ENCODE data around the gene PLCG1.
"Not testable (repeated sequence)": the region's sequence is repeated elsewhere in the genome, so short reads cannot be mapped to it uniquely, and the experiment has no call there.

Gene PLCG1

DNA sequence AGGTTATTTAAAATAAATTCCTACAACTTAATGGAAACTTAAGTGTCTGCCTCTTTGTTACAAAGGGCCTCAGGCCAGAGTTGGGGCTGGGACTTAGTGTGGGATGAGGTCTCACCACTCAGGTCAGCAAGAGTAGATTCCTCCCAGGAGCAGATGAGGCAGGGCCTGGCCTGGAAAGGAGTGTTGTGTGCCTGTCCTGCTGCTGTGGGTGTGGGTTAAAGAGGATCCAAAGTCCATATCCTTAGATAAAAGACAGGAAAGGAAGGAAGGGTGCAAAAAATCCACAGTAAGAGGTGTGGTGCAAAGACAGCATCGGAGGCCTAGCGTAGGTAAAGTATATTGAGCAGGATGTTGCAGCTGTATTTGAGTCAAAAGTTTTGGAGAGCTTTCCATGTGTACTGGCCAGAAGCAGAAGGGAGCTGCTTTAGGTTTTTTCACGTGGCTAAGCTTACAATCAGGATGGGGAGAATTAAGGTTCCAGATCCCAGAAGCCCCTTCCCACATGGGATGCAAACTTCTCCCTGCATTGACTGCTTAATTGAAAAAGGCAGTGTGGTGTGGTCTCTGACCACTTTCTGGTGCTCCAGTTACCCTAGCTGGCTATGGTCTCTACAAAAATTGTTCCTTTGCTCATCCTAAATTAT is 12.8 kb upstream of the PLCG1 start:
- no peak for DNase-seq

DNA sequence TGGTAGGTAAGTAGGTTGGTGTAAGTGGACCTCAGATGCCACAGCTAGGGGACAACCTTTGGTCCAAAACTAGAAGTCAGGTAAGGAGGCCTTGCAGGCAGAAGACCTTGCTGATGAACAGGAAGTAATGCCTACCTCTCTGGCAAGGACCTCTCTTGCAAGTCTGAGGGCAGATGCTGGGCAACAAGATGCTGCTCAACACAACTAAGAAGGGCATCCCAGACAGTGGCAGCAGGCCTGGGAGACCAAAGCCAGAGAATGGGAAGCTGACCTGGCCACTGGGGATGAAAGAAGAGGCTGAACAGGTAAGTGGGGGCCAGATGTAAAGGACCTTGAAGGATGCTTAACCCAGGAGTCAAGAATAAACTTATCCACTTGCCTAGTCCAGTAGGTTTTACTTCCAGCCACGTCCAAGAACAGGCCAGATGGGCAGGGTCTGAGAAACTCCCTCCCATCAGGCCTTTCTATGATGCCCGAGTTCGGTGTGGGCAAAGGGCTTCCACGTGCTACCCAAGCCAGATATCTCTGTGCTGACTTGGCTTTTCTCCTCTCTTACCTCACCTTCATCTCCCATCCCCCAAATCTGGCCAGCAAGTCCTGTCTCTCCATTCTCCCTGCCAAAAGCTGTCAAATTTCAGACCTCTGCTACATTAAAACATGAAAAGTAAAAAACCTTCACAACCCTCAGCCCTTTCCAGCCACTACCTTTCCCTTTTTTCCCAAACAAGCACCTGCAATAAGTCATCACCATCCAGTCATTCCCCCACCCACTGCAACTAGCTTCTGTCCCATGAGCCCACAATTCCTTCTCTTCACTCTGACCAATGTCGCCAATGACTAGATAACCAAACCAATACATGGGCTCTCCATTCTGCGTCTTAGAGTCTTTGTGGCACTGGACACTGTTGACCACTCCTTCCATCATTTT is 11.5 kb upstream of the PLCG1 start:
- DNase-seq: no peak

DNA sequence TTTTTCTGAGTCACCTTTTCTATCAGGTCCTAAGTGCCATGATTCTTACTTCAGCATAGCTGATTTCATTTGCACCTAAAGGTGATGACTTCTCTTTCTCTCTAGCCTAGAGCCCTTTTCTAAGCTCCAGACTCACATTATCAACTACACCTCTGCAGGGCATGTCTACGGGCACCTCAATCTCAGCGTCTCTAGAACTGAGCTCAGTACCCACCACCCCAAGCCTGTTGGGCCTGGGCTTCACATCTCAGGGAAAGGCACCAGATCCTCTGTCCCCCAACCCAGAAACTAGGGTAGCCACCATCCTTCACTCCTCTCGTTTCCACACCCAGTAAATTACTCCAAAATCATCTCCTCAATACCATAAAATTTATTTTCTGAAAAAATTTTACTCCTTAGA is 10.6 kb upstream of the PLCG1 start:
- no peak for DNase-seq

DNA sequence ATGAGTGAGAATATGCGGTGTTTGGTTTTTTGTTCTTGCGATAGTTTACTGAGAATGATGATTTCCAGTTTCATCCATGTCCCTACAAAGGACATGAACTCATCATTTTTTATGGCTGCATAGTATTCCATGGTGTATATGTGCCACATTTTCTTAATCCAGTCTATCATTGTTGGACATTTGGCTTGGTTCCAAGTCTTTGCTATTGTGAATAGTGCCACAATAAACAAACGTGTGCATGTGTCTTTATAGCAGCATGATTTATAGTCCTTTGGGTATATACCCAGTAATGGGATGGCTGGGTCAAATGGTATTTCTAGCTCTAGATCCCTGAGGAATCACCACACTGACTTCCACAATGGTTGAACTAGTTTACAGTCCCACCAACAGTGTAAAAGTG is 9.0 kb upstream of the PLCG1 start:
- not testable (repeated sequence) for DNase-seq

DNA sequence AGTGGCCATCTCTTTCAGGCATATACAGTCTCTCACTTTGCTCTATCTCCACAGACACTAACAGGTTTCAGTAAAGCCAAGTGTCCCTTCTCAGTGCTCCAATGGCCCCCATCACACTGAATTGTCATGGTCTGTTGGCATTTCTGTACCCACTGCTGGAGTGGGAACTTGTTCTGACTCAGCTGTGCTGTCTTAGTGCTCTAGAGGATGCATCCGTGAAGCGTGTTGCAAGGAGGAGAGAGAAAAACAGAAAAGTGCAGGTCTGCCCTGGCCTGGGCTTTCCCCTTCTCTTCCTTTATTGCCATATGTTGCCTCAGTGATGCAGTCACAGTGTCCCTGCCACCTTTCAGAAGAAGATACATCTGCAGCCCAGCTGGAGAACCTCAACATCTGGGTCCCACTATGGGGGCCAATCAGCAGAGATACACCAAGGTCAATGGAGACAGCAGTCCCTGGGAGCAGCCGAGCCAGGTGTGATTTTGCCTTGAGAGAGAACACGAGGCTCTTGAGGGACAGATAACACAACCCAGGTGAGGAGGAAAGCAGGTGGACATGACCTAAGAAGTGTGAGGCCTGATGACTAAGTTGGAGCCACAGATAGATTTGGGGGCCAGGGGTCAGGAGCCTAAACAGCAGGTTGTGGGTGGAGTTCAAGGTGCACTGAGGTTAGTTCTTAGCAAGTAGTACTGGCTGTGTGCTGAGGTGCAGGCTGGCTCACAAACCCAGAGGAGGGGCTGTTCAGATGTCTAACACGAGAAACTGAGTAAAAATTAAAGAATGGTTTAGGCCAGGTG is 5.6 kb upstream of the PLCG1 start:
- DNase-seq: no peak

DNA sequence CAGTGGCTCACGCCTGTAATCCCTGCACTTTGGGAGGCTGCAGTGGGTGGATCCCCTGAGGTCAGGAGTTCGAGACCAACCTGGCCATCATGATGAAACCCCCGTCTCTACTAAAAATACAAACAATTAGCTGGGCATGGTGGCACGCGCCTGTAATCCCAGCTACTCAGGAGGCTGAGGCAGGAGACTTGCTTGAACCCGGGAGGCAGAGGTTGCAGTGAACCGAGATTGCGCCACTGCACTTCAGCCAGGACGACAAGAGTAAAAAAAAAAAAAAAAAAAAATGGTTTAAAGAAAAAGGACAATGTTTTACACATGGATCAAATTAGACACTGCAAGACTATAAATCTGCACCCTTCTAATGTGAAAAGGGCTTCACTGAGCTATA is 5.0 kb upstream of the PLCG1 start:
- DNase-seq: not testable (repeated sequence)

DNA sequence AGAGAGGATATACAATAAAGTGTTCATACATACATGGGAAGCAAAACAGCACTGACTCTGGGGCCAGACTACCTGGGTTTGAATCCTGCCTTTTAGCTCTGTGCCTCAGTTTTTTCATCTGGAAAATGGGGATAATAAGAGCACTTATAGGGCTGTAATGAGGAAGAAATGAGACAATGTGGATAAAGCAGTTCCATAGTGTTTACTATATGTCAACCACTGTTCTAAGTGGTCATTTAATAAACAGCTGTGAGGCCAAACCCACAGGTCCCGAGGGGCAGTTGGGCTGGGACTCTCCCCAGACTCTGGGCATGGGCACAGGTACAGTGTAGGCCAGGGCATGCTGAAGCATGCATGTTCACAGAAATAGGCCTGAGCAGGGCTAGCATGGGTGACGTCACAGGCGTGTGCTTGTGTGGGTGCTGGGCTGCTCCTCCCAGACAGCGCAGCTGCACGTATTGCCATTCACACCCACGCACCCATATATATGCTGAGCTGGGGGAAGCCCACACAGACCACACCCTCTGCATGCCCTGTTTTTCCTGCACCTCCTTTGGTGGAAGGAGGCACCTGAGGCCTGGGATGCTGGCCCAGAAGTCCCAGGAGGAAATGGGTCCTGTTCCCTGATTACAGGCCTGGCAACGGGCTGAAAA is 3.5 kb upstream of the PLCG1 start:
- peak in 21 of 58 donors; percentile 7 to 67 (median 31) for DNase-seq

DNA sequence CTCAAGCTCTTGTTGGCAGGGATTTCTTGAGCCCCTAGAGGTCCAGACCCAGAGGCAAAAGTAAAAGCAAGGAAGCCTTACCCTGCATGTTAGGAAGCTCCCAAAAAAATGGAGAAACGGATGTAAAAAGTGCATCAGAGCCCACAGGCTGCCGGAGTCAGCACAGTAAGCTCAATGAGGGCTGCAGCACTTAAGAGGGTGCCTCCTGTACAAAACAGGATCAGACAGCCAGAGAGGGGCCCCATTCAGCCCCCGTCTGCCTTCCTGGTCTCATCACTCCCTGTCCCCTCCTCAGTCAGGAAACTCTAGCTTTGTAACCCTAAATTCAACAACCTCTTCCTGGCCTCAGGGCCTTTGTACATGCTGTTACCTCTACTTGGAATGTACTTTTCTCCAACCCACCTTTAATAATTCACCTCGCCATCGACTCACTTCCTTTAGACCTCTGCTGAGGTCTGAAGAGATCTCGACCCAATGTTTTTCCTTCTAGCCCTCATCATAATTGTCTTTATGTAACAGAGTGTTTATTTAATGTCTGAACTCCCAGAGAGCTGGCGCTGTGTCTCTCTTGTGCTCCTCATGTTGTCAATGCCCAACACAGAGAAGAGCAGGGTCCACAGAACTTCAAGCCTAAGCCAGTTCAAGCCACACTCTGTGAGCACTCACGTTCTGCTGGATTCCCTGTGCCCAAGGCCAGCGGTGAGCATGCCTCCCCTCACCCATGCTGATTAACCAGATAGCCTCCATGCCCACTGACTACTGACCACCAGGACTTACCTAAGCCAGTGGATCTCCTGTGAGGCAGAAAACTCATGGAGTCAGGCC is 2.8 kb upstream of the PLCG1 start:
- no peak for DNase-seq

DNA sequence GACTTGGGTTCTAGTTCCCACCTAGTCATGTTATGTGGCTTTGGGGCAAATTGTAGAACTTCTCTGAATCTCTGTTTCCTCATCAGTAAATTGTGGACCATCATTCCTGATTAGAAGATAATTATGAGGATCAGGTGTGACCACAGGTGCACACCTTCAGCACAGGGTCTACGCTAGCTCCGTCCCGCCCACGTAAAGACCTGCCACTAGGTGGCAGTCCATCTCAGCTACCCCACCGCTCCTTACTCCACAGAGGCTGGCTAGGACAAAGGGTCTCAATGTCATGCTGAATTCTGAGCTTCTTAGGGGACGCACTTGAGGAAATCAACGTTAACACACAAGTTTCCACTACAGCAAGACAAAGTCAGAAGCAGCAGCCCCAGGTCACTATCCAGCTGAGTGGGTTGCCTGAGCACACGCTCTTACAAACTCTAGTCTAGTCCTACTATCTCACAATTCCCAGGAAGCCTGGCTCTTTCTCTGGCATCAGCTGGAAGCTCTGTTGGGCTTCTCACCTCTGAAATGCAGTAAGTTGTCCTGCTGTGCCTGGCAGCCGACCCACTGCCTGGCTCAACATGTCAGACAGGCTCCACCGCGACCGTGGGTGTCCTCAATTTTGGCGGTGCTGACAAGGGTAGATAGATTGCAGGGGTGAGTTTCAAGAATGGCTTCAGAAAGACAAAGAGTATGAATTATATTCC is 2.0 kb upstream of the PLCG1 start:
- peak in 6 of 58 donors; percentile 14 to 36 (median 20) for DNase-seq

DNA sequence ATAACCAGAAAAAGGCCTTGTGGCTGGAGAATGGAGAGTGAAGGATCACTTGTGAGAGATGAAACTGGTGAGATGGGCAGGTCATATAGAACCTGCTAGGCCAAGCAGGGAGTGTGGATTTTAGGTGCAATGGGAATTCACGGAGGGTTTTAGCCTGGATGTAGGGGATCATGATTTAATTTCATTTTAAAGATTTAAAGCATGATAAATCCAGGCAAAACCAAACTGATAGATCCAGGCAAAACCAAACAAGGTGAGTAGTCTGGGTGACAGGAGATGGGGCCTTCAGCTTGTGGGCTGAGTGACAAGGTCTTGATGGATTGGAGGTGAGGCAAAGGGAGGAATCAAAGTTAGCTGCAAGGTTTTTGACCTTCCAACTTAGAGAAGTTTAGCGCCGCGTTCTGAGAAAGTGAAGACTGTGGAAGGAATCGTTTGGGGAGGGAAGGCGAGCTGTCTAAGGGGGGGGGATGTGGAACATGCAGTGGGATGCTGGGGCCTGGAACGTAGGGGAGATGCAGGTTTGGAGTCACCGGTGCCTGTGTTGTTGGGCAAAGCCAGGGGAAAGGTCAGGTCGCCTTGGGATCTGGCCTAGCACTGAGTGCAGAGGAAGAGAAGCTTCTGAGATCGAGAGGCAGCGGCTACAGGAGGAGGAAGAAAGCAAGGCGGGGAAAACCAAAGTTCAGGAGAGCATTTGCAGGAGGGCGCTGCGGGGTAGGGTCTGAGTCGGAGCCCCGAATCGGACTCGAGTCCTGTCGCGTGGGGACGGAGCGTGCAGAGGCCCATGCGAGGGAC is 1.3 kb upstream of the PLCG1 start:
- no peak for DNase-seq

DNA sequence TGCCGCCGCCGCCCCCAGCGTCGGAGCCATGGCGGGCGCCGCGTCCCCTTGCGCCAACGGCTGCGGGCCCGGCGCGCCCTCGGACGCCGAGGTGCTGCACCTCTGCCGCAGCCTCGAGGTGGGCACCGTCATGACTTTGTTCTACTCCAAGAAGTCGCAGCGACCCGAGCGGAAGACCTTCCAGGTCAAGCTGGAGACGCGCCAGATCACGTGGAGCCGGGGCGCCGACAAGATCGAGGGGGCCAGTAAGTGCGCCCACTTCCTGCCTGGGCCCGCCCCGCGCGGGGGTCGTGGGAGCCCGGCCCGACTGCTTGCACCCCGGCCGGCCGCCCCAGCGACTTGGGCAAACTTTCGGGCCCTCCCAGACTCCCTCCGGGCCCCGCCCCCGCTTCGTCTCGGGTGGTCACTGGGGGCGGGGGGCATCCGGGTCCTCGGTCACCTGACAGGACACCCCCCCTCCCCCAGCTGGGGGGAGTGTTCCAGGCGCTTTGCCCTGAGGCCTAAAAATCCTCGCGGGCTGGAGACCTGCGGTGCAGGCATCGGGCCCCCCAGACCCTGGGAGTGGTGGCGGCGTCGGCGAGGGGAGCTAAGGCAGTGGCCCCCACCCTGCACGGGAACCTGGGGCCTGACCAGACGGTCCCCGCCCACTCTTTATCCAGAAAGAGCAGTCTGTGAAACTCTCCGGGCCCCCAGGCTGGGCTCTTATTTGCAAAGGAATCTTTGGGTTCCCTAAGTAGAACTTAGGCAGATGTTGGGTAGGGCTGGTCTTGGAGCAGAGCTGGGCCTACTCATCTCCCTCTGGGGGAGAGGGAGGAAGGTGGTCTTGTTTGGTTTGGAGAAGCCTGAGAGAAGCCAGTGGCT is 501 bp downstream of the PLCG1 start:
- DNase-seq: peak in 46 of 58 donors; percentile 15 to 81 (median 64)

DNA sequence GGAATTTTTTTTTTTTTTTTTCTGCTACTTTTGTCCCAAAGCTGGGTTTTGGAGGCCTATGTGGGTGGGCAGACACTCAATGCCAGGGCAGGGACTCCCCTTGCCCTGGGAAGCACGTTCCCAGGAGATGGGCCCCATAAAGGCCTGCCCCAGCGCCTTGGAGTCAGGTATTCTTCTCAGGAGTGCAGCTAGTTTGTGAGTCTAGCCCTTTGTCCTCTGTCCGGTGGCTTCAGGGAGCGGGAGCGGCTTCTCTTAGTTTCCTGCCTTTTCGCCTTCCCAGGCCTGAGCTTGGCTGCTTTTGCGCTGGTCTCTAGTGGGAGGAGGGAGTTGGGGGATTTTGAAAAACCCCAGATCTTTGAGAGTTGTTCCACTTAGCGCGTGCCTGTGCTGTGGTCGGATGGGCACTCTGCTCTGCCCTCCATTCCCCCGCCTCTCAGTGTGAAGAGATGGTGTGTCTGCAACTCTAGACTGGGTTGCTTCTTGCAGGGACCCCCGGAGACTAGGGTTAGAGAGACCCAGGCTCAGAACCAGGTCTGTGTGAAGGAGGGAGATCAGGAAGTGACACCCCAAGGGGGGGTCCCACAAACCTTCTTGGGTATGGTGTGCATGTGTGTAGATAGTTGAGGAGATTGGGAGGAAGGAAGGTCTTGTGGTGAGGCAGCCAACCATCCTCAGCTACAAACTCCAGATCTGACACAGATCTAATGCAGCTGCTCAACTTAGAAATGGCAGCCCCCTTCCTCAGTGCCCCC is 1.3 kb downstream of the PLCG1 start:
- no peak for DNase-seq

DNA sequence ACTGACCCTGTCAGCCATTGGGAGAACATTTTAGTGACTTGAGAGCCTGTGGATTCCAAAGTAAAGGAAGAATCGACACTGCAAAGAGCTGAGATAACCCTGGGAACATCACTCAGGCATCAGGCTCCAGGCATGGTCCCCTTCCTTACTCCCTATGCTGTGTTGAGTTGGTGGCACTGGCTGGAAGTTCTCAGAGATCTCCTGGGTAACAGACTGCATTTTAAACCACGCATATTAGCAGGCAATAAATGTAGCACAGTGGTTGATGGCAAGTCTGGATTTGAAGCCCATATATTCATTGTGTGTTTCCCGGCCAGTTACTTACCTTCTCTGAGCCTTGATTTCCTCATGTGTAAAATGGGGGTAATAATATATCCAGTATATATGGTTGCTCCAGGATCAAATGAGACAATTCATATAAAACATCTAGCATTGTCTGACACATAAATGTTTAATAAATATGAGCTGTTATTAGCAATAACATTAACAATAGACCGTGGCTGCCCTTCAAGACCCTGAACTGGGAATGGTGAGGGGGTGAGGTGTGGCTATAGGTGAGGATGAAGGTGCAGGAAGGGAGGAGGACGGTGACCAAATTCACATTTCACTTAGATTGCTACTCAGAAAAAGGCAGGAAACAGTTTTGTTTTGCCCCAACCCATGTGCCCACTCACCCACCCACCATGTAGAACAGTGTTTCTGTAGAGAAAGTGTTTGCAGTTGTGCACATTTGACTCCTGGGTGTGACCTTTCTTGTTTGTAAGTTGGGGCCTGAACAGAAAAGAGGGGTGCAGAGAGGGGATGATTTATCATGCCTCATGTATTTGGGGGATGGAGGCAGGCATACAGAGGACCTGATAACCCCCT is 2.1 kb downstream of the PLCG1 start:
- no peak for DNase-seq

DNA sequence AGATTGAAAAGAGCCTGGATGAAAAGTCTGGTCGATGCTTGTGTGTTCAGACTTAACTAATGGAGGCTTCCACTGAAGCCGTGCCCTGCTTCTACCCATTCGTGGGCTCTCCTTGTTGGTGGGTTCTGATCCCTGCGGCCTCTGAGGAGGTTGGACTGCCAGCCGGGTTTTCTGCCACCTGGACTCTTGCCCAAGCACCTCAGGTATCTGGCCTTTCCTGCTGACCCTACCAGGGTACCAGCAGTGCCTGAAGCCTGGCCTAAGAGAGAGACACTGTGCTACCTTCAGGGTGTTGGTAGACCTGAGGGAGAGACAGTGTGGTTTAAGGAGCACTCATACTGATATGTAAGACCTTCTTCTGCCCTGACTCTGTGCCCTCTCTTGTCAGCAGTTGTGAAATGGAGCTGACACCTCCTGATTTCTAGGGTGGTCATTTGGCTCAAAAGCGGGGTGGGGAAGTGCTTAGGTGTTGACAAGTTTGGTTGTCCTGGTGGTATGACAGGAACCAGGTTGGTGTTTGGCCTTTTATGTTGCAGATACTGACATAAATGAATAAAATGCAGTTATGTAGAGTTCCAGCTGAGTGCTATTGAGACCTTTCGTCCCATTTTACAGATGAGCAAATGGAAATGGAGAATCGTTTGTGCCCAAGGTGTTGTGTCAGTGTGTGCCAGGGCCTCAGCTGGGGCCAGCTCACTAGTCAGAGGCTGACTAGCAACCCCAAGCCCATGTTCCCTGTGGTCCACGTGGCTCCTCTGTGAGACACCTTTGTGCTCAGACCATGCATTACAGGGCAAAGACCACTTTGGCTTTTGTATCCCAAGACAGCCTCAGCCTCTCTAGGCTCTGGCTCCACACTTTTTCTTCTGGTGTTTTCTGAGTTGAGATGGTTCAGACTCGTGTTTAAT is 3.1 kb downstream of the PLCG1 start:
- no peak for DNase-seq
